K562 (cell line): ENCODE measurements around the gene LCN15. TPM values are rescaled to one million over a fixed set of nuclear protein-coding genes. Genes with fewer than 3 reads are reported as not detected.

ENCODE experiments used
- HDAC2 ChIP-seq: fragments of 450-650 bp; IDR thresholded peaks from 2 replicates; pipeline ENCODE4 v1.6.1; 2016; ENCODE audit warnings: mild to moderate bottlenecking
- HNRNPK ChIP-seq: fragments of 200-400 bp; formaldehyde crosslinking; IDR thresholded peaks from one replicate; pipeline ENCODE4 v1.6.1; 2018; ENCODE audit warnings: mild to moderate bottlenecking, low read depth, low read length; ENCODE audit not compliant: poor library complexity, severe bottlenecking
- MAZ ChIP-seq, 2 experiments: fragments of 450-650 bp in 1 of 2; sonication (generic) in 1 of 2; formaldehyde crosslinking; IDR thresholded peaks in 1 of 2; conservative IDR thresholded peaks in 1 of 2; 2 replicates each; pipeline versions ENCODE4 v1.4.0 to v1.5.0; 2020; ENCODE audit warnings: mild to moderate bottlenecking in 1 of 2, missing genetic modification reagents in 1 of 2
- PRPF4 ChIP-seq: fragments of 200-400 bp; formaldehyde crosslinking; IDR thresholded peaks from one replicate; pipeline ENCODE4 v1.6.1; 2017; ENCODE audit warnings: low read length, low read depth, mild to moderate bottlenecking; ENCODE audit not compliant: insufficient read depth, poor library complexity, severe bottlenecking
- SMARCA5 ChIP-seq: fragments of 450-650 bp; IDR thresholded peaks from 2 replicates; pipeline ENCODE4 v1.6.1; 2016
- STAT5B ChIP-seq: fragments of 250-450 bp; sonication (Bioruptor Pico); IDR thresholded peaks from 2 replicates; pipeline ENCODE4 v1.8.0; 2021; ENCODE audit warnings: mild to moderate bottlenecking, inconsistent platforms
- ZFPM2 ChIP-seq: fragments of 250-450 bp; sonication (Bioruptor Pico); IDR thresholded peaks from 2 replicates; pipeline ENCODE4 v1.5.1; 2022; ENCODE audit warnings: mild to moderate bottlenecking
- ZNF212 ChIP-seq: fragments of 450-650 bp; formaldehyde crosslinking; IDR thresholded peaks from 2 replicates; pipeline ENCODE4 v1.4.0; 2020; ENCODE audit warnings: mild to moderate bottlenecking
- ZNF217 ChIP-seq: sonication (generic); formaldehyde crosslinking; IDR thresholded peaks from 2 replicates; pipeline ENCODE4 v1.8.0; 2022; ENCODE audit warnings: mild to moderate bottlenecking, missing genetic modification reagents
- ZNF239 ChIP-seq: fragments of 250-450 bp; sonication (Bioruptor Pico); IDR thresholded peaks from 2 replicates; pipeline ENCODE4 v1.4.0; 2020; ENCODE audit warnings: mild to moderate bottlenecking
- polyA plus RNA-seq, 8 experiments: library from polyadenylated mRNA; depleted of rRNA in 4 of 8; stranded (reverse) in 5 of 8; unstranded in 3 of 8; fragments of >200 nt; fragmentation: Nextera tagmentation in 2 of 8; fragmentation: Illumina TruSeq in 1 of 8; extraction: Ambion mirVana in 2 of 8; extraction: Trizol in 1 of 8; gene quantifications; 2 replicates each; pipeline versions ENCODE4 v1.2.1 to v1.2.3, GENCODE V29; 2011 to 2014; ENCODE audit warnings: inconsistent platforms in 1 of 8, missing spikeins in 1 of 8
- total RNA-seq, 7 experiments: library from RNA; depleted of rRNA in 6 of 7; stranded (reverse); fragments of >200 nt in 6 of 7; fragmentation: Illumina TruSeq in 2 of 7; extraction: Trizol in 2 of 7; gene quantifications; 2 replicates each; pipeline versions ENCODE4 v1.2.1 to v1.2.3, GENCODE V29; 2011 to 2021; ENCODE audit warnings: low replicate concordance in 1 of 7
- TF ChIP-seq, protein P1 (sequence below), 2 experiments: fragments of 450-650 bp; IDR thresholded peaks; 2 replicates each; pipeline ENCODE4 v1.6.1; 2018; ENCODE audit warnings: mild to moderate bottlenecking in 2 of 2, low read depth in 1 of 2; ENCODE audit not compliant: partially characterized antibody in 2 of 2
- TF ChIP-seq, protein P2 (sequence below): sonication (generic); formaldehyde crosslinking; IDR thresholded peaks from 2 replicates; pipeline ENCODE4 v1.9.0; 2022; ENCODE audit warnings: mild to moderate bottlenecking, missing genetic modification reagents
- TF ChIP-seq, protein P3 (sequence below): sonication (generic); formaldehyde crosslinking; IDR thresholded peaks from 2 replicates; pipeline ENCODE4 v1.8.0; 2022; ENCODE audit warnings: missing genetic modification reagents, mild to moderate bottlenecking, borderline replicate concordance
- TF ChIP-seq, protein P4 (sequence below): fragments of 150-350 bp; IDR thresholded peaks from 2 replicates; pipeline ENCODE4 v1.6.1; 2014; ENCODE audit warnings: low read depth, mild to moderate bottlenecking, low read length, borderline replicate concordance
- TF ChIP-seq, protein P5 (sequence below), 2 experiments: fragments of 450-650 bp; conservative IDR thresholded peaks; 2 replicates each; pipeline ENCODE4 v1.6.1; 2017; ENCODE audit warnings: mild to moderate bottlenecking in 2 of 2, moderate library complexity in 2 of 2

Gene LCN15
- total and polyA plus RNA-seq, 9 of the 15 experiments (the other 6 are each of a cell fraction or from before 2014, with no cell fraction given), result 0.66 TPM; not detected in 8

DNA sequence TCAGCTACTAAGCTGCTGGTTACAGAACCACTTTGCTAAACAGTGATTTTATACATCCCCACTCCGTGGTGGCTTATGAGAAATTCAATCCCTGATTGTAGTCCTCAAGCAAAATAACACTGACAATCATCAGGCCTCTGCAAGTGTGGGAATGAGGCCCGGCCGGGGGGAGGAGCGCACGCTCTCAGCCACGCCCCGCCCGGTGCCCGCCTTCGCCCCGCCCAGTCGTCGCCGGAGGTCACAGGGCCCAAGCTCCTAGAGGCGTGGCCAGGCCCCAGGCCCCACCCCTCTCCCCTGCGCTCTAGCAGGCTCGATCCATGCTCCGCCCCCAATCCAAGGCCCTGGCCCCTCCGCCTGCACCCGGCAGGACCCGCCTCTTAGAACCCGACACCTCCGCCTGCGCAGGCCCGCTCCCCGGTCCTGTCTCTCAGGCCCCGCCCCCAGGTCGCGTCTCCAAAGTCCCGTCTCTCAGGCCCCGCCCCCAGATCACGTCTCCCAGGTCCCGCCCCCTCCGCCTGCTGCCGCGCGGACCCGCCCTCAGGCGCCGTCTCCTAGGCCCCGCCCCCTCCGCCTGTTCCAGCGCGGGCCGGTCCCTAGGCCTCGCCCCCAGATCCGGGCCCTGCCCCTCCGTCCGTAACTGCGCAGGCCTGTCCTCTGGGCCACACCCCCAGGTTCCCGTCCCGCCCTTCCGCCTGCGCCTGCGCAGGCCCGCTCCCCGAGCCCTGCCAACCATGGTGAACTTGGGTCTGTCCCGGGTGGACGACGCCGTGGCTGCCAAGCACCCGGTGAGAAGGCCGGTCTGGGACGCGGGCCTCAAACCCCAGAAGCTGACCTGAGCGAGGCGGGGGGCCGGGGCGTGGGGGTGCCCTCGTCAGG, 26.6 kb upstream of the LCN15 start, which contains the start of gene TMEM141 (continued):
- TF ChIP-seq, protein P1, sequence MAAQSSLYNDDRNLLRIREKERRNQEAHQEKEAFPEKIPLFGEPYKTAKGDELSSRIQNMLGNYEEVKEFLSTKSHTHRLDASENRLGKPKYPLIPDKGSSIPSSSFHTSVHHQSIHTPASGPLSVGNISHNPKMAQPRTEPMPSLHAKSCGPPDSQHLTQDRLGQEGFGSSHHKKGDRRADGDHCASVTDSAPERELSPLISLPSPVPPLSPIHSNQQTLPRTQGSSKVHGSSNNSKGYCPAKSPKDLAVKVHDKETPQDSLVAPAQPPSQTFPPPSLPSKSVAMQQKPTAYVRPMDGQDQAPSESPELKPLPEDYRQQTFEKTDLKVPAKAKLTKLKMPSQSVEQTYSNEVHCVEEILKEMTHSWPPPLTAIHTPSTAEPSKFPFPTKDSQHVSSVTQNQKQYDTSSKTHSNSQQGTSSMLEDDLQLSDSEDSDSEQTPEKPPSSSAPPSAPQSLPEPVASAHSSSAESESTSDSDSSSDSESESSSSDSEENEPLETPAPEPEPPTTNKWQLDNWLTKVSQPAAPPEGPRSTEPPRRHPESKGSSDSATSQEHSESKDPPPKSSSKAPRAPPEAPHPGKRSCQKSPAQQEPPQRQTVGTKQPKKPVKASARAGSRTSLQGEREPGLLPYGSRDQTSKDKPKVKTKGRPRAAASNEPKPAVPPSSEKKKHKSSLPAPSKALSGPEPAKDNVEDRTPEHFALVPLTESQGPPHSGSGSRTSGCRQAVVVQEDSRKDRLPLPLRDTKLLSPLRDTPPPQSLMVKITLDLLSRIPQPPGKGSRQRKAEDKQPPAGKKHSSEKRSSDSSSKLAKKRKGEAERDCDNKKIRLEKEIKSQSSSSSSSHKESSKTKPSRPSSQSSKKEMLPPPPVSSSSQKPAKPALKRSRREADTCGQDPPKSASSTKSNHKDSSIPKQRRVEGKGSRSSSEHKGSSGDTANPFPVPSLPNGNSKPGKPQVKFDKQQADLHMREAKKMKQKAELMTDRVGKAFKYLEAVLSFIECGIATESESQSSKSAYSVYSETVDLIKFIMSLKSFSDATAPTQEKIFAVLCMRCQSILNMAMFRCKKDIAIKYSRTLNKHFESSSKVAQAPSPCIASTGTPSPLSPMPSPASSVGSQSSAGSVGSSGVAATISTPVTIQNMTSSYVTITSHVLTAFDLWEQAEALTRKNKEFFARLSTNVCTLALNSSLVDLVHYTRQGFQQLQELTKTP (IDR thresholded peaks at IDR 0.05; ENCODE audit: low read depth in 1 of 2, partially characterized antibody in 2 of 2), result no peak
- TF ChIP-seq ZFPM2 (CRISPR knock-in tag) (no peak), HNRNPK (no peak), ZNF212 (CRISPR knock-in tag) (no peak), STAT5B (no peak), MAZ (CRISPR knock-in tag; conservative IDR thresholded peaks at IDR 0.05 in 1 of 2, IDR thresholded peaks at IDR 0.05 in 1 of 2) (peak in 1 of 2 experiments; percentile 89; a peak in 2 of 4 replicates), ZNF239 (no peak), PRPF4 (no peak), ZNF217 (CRISPR knock-in tag) (no peak), SMARCA5 (no peak), HDAC2 (no peak)
- TF ChIP-seq, protein P2, sequence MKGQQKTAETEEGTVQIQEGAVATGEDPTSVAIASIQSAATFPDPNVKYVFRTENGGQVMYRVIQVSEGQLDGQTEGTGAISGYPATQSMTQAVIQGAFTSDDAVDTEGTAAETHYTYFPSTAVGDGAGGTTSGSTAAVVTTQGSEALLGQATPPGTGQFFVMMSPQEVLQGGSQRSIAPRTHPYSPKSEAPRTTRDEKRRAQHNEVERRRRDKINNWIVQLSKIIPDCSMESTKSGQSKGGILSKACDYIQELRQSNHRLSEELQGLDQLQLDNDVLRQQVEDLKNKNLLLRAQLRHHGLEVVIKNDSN (CRISPR knock-in tag), result peak; percentile 37; the same call in 1 of the 2 replicates
- TF ChIP-seq, protein P3, sequence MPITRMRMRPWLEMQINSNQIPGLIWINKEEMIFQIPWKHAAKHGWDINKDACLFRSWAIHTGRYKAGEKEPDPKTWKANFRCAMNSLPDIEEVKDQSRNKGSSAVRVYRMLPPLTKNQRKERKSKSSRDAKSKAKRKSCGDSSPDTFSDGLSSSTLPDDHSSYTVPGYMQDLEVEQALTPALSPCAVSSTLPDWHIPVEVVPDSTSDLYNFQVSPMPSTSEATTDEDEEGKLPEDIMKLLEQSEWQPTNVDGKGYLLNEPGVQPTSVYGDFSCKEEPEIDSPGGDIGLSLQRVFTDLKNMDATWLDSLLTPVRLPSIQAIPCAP, result no peak
- TF ChIP-seq, protein P4, sequence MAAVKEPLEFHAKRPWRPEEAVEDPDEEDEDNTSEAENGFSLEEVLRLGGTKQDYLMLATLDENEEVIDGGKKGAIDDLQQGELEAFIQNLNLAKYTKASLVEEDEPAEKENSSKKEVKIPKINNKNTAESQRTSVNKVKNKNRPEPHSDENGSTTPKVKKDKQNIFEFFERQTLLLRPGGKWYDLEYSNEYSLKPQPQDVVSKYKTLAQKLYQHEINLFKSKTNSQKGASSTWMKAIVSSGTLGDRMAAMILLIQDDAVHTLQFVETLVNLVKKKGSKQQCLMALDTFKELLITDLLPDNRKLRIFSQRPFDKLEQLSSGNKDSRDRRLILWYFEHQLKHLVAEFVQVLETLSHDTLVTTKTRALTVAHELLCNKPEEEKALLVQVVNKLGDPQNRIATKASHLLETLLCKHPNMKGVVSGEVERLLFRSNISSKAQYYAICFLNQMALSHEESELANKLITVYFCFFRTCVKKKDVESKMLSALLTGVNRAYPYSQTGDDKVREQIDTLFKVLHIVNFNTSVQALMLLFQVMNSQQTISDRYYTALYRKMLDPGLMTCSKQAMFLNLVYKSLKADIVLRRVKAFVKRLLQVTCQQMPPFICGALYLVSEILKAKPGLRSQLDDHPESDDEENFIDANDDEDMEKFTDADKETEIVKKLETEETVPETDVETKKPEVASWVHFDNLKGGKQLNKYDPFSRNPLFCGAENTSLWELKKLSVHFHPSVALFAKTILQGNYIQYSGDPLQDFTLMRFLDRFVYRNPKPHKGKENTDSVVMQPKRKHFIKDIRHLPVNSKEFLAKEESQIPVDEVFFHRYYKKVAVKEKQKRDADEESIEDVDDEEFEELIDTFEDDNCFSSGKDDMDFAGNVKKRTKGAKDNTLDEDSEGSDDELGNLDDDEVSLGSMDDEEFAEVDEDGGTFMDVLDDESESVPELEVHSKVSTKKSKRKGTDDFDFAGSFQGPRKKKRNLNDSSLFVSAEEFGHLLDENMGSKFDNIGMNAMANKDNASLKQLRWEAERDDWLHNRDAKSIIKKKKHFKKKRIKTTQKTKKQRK, result no peak
- TF ChIP-seq, protein P5, sequence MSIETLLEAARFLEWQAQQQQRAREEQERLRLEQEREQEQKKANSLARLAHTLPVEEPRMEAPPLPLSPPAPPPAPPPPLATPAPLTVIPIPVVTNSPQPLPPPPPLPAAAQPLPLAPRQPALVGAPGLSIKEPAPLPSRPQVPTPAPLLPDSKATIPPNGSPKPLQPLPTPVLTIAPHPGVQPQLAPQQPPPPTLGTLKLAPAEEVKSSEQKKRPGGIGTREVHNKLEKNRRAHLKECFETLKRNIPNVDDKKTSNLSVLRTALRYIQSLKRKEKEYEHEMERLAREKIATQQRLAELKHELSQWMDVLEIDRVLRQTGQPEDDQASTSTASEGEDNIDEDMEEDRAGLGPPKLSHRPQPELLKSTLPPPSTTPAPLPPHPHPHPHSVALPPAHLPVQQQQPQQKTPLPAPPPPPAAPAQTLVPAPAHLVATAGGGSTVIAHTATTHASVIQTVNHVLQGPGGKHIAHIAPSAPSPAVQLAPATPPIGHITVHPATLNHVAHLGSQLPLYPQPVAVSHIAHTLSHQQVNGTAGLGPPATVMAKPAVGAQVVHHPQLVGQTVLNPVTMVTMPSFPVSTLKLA (conservative IDR thresholded peaks at IDR 0.05), result peak in 1 of 2 experiments; percentile 37; a peak in 2 of 4 replicates
